Measurements from ENCODE around the gene CD4.

The CD4 gene

GRCh38 chr12:6767353-6768319 lies 21.7 kb upstream of the CD4 start:
- TF ChIP-seq CTCF (IDR thresholded peaks at IDR 0.05) = no peak
- H3K9me3 ChIP-seq = no peaks in the 10 kb centered on the region
- peaks cover 28 to 39% of the 10 kb centered on the region in 2 experiments for H3K4me1 ChIP-seq (ENCODE audit: control insufficient read depth in 1 of 2, insufficient read depth in 1 of 2, low read depth in 1 of 2, low read length in 1 of 2)
- peak overlapping the region; percentile 72 for H3K27ac ChIP-seq
- H3K4me3 ChIP-seq (ENCODE audit: low read depth in 1 of 2, low read length in 1 of 2) = peak overlapping the region; percentile 82 to 83
- H3K36me3 ChIP-seq = no peaks in the 10 kb centered on the region
- H3K27me3 ChIP-seq = peaks cover 93% of the 10 kb centered on the region

GRCh38 chr12:6768437-6768914 lies 20.9 kb upstream of the CD4 start:
- H3K4me1 ChIP-seq (ENCODE audit: control insufficient read depth in 1 of 2, insufficient read depth in 1 of 2, low read depth in 1 of 2, low read length in 1 of 2) = peaks cover 28 to 43% of the 10 kb centered on the region in 2 experiments
- H3K4me3 ChIP-seq (ENCODE audit: low read depth in 1 of 2, low read length in 1 of 2) = no peak overlapping the region
- H3K36me3 ChIP-seq = no peaks in the 10 kb centered on the region
- TF ChIP-seq CTCF (IDR thresholded peaks at IDR 0.05) = no peak
- no peak overlapping the region for H3K27ac ChIP-seq
- H3K9me3 ChIP-seq = no peaks in the 10 kb centered on the region
- H3K27me3 ChIP-seq = peaks cover 93% of the 10 kb centered on the region

- no peaks in the 10 kb centered on the region for H3K36me3 ChIP-seq
- no peak overlapping the region for H3K27ac ChIP-seq
- peaks cover 93% of the 10 kb centered on the region for H3K27me3 ChIP-seq
- no peaks in the 10 kb centered on the region for H3K9me3 ChIP-seq
- no peak for TF ChIP-seq CTCF (IDR thresholded peaks at IDR 0.05)
- no peak overlapping the region for H3K4me3 ChIP-seq (ENCODE audit: low read depth in 1 of 2, low read length in 1 of 2)
- peaks cover 27 to 41% of the 10 kb centered on the region in 2 experiments for H3K4me1 ChIP-seq (ENCODE audit: control insufficient read depth in 1 of 2, insufficient read depth in 1 of 2, low read depth in 1 of 2, low read length in 1 of 2)
These were observed 20.3 kb upstream of the CD4 start for GRCh38 chr12:6768990-6769389.

- Histone ChIP-seq H3K36me3 (no peaks in the 10 kb centered on the region), H3K27ac (no peak overlapping the region), H3K27me3 (peaks cover 93% of the 10 kb centered on the region), H3K9me3 (no peaks in the 10 kb centered on the region), H3K4me3 (ENCODE audit: low read depth in 1 of 2, low read length in 1 of 2) (no peak overlapping the region), H3K4me1 (ENCODE audit: control insufficient read depth in 1 of 2, insufficient read depth in 1 of 2, low read depth in 1 of 2, low read length in 1 of 2) (peaks cover 20 to 34% of the 10 kb centered on the region in 2 experiments)
- no peak for TF ChIP-seq CTCF (IDR thresholded peaks at IDR 0.05)
These were observed 19.7 kb upstream of the CD4 start for GRCh38 chr12:6769666-6770065.

- Histone ChIP-seq H3K27ac (no peak overlapping the region), H3K9me3 (no peaks in the 10 kb centered on the region), H3K4me1 (ENCODE audit: control insufficient read depth in 1 of 2, insufficient read depth in 1 of 2, low read depth in 1 of 2, low read length in 1 of 2) (peaks cover 16 to 31% of the 10 kb centered on the region in 2 experiments), H3K4me3 (ENCODE audit: low read depth in 1 of 2, low read length in 1 of 2) (no peak overlapping the region), H3K36me3 (no peaks in the 10 kb centered on the region), H3K27me3 (peaks cover 93% of the 10 kb centered on the region)
- TF ChIP-seq CTCF (IDR thresholded peaks at IDR 0.05) = no peak
These were observed 19.2 kb upstream of the CD4 start for GRCh38 chr12:6770094-6770493.
